HepG2 (cell line): ENCODE results near the gene ARHGAP35. TPM values are rescaled to one million over a fixed set of nuclear protein-coding genes. Genes with fewer than 3 reads are reported as not detected.

Source experiments
- ATAC-seq: fragments of 200-7000 bp; cut with Tn5 transposase; 3 replicates; pipeline ENCODE4 v1.9.1; 2020; ENCODE audit warnings: mild to moderate bottlenecking, moderate library complexity
- BruUV-seq: library from RNA; stranded (reverse); fragments of 400-500 nt; replicated peaks from 2 replicates; lab custom pipeline; 2021; lab: Mats Ljungman, UMichigan
- CTCF ChIA-PET: fragments of 300-600 bp; formaldehyde crosslinking; extraction: SDS; loops from one replicate; lab custom pipeline; 2021; ENCODE audit warnings: low total read pairs, inconsistent platforms, low intra/inter-chr PET ratio; lab: Yijun Ruan, JAX
- POLR2A ChIA-PET: fragments of 350-600 bp; sonication (Branson Sonifier 250); formaldehyde crosslinking; loops from one replicate; lab custom pipeline; 2020; ENCODE audit warnings: antibody characterized with exemption, inconsistent platforms; lab: Yijun Ruan, JAX
- DNase-seq: peaks from one replicate; pipeline ENCODE4 v3.0.0-alpha.2; 2015; ENCODE audit warnings: low spot score
- FAIRE-seq: peaks from 3 replicates; lab custom pipeline; 2011; peaks lifted over from hg19 to GRCh38; lab: Jason Lieb, UNC
- H2AFZ ChIP-seq: one replicate; pipeline ENCODE4 v1.6.1; 2011; ENCODE audit warnings: low read length, inconsistent platforms
- H3K27ac ChIP-seq: fragments of 300-600 bp; 3 replicates; pipeline ENCODE4 v1.8.0; 2011; ENCODE audit warnings: mixed run types, mild to moderate bottlenecking, mixed read lengths, low read length, inconsistent platforms; ENCODE audit not compliant: insufficient read depth; ENCODE audit errors: extremely low read length
- H3K27me3 ChIP-seq, 2 experiments: fragments of 200-600 bp in 1 of 2; 2 replicates in 1 of 2; 3 replicates in 1 of 2; pipeline versions ENCODE4 v1.6.0 to v1.8.0; 2011; ENCODE audit warnings: low read length in 2 of 2, mild to moderate bottlenecking in 2 of 2, moderate library complexity in 2 of 2, inconsistent platforms in 1 of 2; ENCODE audit not compliant: insufficient read depth in 2 of 2, control insufficient read depth in 1 of 2
- H3K36me3 ChIP-seq, 2 experiments: fragments of 200-600 bp in 1 of 2; replicated peaks in 1 of 2; 2 replicates in 1 of 2; 3 replicates in 1 of 2; pipeline versions ENCODE4 v1.5.1 to v1.8.0; 2011; ENCODE audit warnings: low read length in 2 of 2, inconsistent platforms in 1 of 2; ENCODE audit not compliant: insufficient read depth in 2 of 2, control insufficient read depth in 1 of 2
- H3K4me1 ChIP-seq: 2 replicates; pipeline ENCODE4 v1.5.1; 2012; ENCODE audit warnings: low read length, inconsistent platforms; ENCODE audit not compliant: insufficient read depth
- H3K4me2 ChIP-seq: 2 replicates; pipeline ENCODE4 v1.6.0; 2011; ENCODE audit warnings: low read depth, low read length, inconsistent platforms
- H3K4me3 ChIP-seq, 3 experiments: fragments of 200-600 bp in 1 of 3; sonication (generic), shearing (Covaris generic) in 1 of 3; replicated peaks in 1 of 3; 2 replicates each; pipeline ENCODE4 v1.5.1; 2011 to 2016; ENCODE audit warnings: low read length in 3 of 3, inconsistent platforms in 2 of 3, low read depth in 2 of 3, mild to moderate bottlenecking in 2 of 3, control low read depth in 1 of 3, mixed read lengths in 1 of 3; ENCODE audit not compliant: insufficient read depth in 1 of 3
- H3K79me2 ChIP-seq: one replicate; pipeline ENCODE4 v1.6.1; 2011; ENCODE audit warnings: low read length, inconsistent platforms; ENCODE audit not compliant: insufficient read depth
- H3K9ac ChIP-seq: 2 replicates; pipeline ENCODE4 v1.6.0; 2011; ENCODE audit warnings: mild to moderate bottlenecking, low read depth, low read length, inconsistent platforms; ENCODE audit not compliant: insufficient read depth
- H3K9me3 ChIP-seq: 2 replicates; pipeline ENCODE4 v1.5.1; 2012; ENCODE audit warnings: mild to moderate bottlenecking, low read length
- H4K20me1 ChIP-seq: 2 replicates; pipeline ENCODE4 v1.6.0; 2011; ENCODE audit warnings: inconsistent platforms, mild to moderate bottlenecking, low read length, moderate library complexity; ENCODE audit not compliant: insufficient read depth
- AKAP8 ChIP-seq: sonication (generic); formaldehyde crosslinking; IDR thresholded peaks from 2 replicates; pipeline ENCODE4 v1.5.1; 2020; ENCODE audit warnings: mild to moderate bottlenecking, missing genetic modification reagents
- DR1 ChIP-seq: sonication (generic); formaldehyde crosslinking; IDR thresholded peaks from 2 replicates; pipeline ENCODE4 v1.8.0; 2021; ENCODE audit warnings: mild to moderate bottlenecking, missing genetic modification reagents, inconsistent platforms
- ETV6 ChIP-seq: sonication (generic); formaldehyde crosslinking; conservative IDR thresholded peaks from 2 replicates; pipeline ENCODE4 v1.4.0; 2020; ENCODE audit warnings: missing genetic modification reagents
- FOXC1 ChIP-seq: sonication (generic); formaldehyde crosslinking; IDR thresholded peaks from 2 replicates; pipeline ENCODE4 v1.8.0; 2022; ENCODE audit warnings: mild to moderate bottlenecking, missing genetic modification reagents, borderline replicate concordance
- KAT7 ChIP-seq: IDR thresholded peaks from 2 replicates; pipeline ENCODE4 v1.6.1; 2018; ENCODE audit warnings: borderline replicate concordance, missing compliant biosample characterization
- KDM1A ChIP-seq: IDR thresholded peaks from 2 replicates; pipeline ENCODE4 v1.6.1; 2016; ENCODE audit warnings: missing compliant biosample characterization
- MAZ ChIP-seq, 2 experiments: sonication (generic) in 1 of 2; formaldehyde crosslinking in 1 of 2; IDR thresholded peaks; 2 replicates each; pipeline versions ENCODE4 v1.5.0 to v1.6.1; 2012 to 2020; ENCODE audit warnings: low read depth in 2 of 2, mild to moderate bottlenecking in 2 of 2, borderline replicate concordance in 1 of 2, improper control_type of control experiment in 1 of 2, low read length in 1 of 2, missing genetic modification reagents in 1 of 2, moderate library complexity in 1 of 2
- MXD1 ChIP-seq: sonication (generic); formaldehyde crosslinking; IDR thresholded peaks from 2 replicates; pipeline ENCODE4 v1.4.0; 2020; ENCODE audit warnings: mild to moderate bottlenecking, missing genetic modification reagents
- MXD3 ChIP-seq: IDR thresholded peaks from 2 replicates; pipeline ENCODE4 v1.6.1; 2016; ENCODE audit warnings: mild to moderate bottlenecking, missing biosample characterization, missing genetic modification reagents
- PAX8 ChIP-seq: sonication (generic); formaldehyde crosslinking; IDR thresholded peaks from 2 replicates; pipeline ENCODE4 v1.8.0; 2022; ENCODE audit warnings: mild to moderate bottlenecking, missing genetic modification reagents, borderline replicate concordance
- PREB ChIP-seq: sonication (generic); formaldehyde crosslinking; IDR thresholded peaks from 2 replicates; pipeline ENCODE4 v1.4.0; 2020; ENCODE audit warnings: missing genetic modification reagents
- SPEN ChIP-seq: sonication (generic); formaldehyde crosslinking; IDR thresholded peaks from 2 replicates; pipeline ENCODE4 v1.5.1; 2020; ENCODE audit warnings: low read depth, mild to moderate bottlenecking, missing genetic modification reagents
- THAP8 ChIP-seq: sonication (generic); formaldehyde crosslinking; IDR thresholded peaks from 2 replicates; pipeline ENCODE4 v1.5.1; 2020; ENCODE audit warnings: missing genetic modification reagents, mild to moderate bottlenecking, borderline replicate concordance
- TMF1 ChIP-seq: sonication (generic); formaldehyde crosslinking; IDR thresholded peaks from 2 replicates; pipeline ENCODE4 v1.8.1; 2022; ENCODE audit warnings: low read depth, missing genetic modification reagents
- ZBTB21 ChIP-seq: sonication (generic); formaldehyde crosslinking; IDR thresholded peaks from 2 replicates; pipeline ENCODE4 v1.4.0; 2020; ENCODE audit warnings: missing genetic modification reagents
- ZNF350 ChIP-seq: sonication (generic); formaldehyde crosslinking; IDR thresholded peaks from 2 replicates; pipeline ENCODE4 v1.4.0; 2020; ENCODE audit warnings: mild to moderate bottlenecking, low read depth, missing genetic modification reagents, borderline replicate concordance
- ZNF564 ChIP-seq: sonication (generic); formaldehyde crosslinking; IDR thresholded peaks from 2 replicates; pipeline ENCODE4 v1.8.1; 2023; ENCODE audit warnings: mild to moderate bottlenecking, missing genetic modification reagents
- ZNF841 ChIP-seq: sonication (generic); formaldehyde crosslinking; IDR thresholded peaks from 2 replicates; pipeline ENCODE4 v1.8.1; 2023; ENCODE audit warnings: missing genetic modification reagents, borderline replicate concordance
- WGBS: methylation state at CpG from one replicate; pipeline ENCODE4 v1.1.6; 2017; ENCODE audit warnings: low lambda C conversion rate; 5-methylcytosine and 5-hydroxymethylcytosine counted together
- in situ Hi-C: cut with HindIII; loops from 2 replicates; pipeline ENCODE4 v1.10.0; 2017; ENCODE audit warnings: low pct_unique_long_range_greater_than_20kb; ENCODE audit not compliant: extremely low pct_ligation_motif_present
- intact Hi-C: fragments of 100-400 bp; cut with micrococcal nuclease; formaldehyde crosslinking; loops from one replicate; pipeline ENCODE4 v1.10.0; 2022; ENCODE audit not compliant: unreplicated experiment
- polyA plus RNA-seq, 8 experiments: library from polyadenylated mRNA; depleted of rRNA in 3 of 8; stranded (reverse) in 7 of 8; unstranded in 1 of 8; fragments of >200 nt; fragmentation: Illumina TruSeq in 4 of 8; extraction: Trizol in 4 of 8; gene quantifications; 2 replicates each; pipeline versions ENCODE4 v1.2.1 to v1.2.3, GENCODE V29; 2011 to 2016; ENCODE audit warnings: low read depth in 4 of 8, missing spikeins in 1 of 8, mixed read lengths in 1 of 8; ENCODE audit not compliant: insufficient read depth in 1 of 8
- total RNA-seq, 5 experiments: library from RNA; depleted of rRNA; stranded (reverse); fragments of >200 nt; fragmentation: Illumina TruSeq; extraction: Trizol; gene quantifications; 2 replicates each; pipeline ENCODE4 v1.2.3, GENCODE V29; 2016; ENCODE audit warnings: low read depth in 1 of 5

The ARHGAP35 gene
- total and polyA plus RNA-seq, 2 of the 13 experiments (the other 11 are each of a cell fraction or from before 2014, with no cell fraction given): 30.1 to 30.2 TPM

GRCh38 chr19:46850228-46851203 lies 10.3 kb upstream of the ARHGAP35 start, which contains the start of gene AP2S1:
AP2S1 (minus strand) TSS chr19:46850846; CDS start chr19:46850766, 80 bp downstream.
- Histone ChIP-seq H2AFZ (no peak within 1 kb of the TSS), H3K4me3 (peak within 1 kb of the TSS; percentile 73 to 88 (median 85)), H3K9ac (peak within 1 kb of the TSS; percentile 86), H3K36me3 (peaks cover 0 to 8% of the 10 kb centered on the region in 2 experiments; a peak in 2 of 5 replicates), H3K27me3 (no peaks in the 10 kb centered on the region; a peak in 1 of 5 replicates), H3K4me1 (peaks cover 50% of the 10 kb centered on the region), H4K20me1 (no peaks in the 10 kb centered on the region), H3K9me3 (no peaks in the 10 kb centered on the region), H3K4me2 (peak within 1 kb of the TSS; percentile 96), H3K79me2 (peaks cover 13% of the 10 kb centered on the region), H3K27ac (peak within 1 kb of the TSS; percentile 81)
- ChIA-PET CTCF (no interaction called here), POLR2A (interaction anchor here (0.7 to 1.4 kb wide), 7 partner anchors 10 to 263 kb away, joined by 3 to 6 read pairs (median 4); partner anchors contain the start of genes ARHGAP35, SLC1A5 and ZC3H4)
- WGBS: under 1% methylated on average over 32 of the region's 53 CpGs
- intact Hi-C loops (no loop called here), in situ Hi-C loops (no loop called here)
- DNase-seq (peak; percentile 99), FAIRE-seq (peak; percentile 99), ATAC-seq (peak; percentile 94)
- no TSS peak for BruUV-seq
- TF ChIP-seq AKAP8 (CRISPR knock-in tag) (0 out of 2 replicates have a peak, but pooled peaks have one; percentile 49), ZNF350 (CRISPR knock-in tag) (peak; percentile 62; the same call in 1 of the 2 replicates), PAX8 (CRISPR knock-in tag) (no peak), TMF1 (CRISPR knock-in tag) (no peak), KDM1A (CRISPR knock-in tag) (no peak), MAZ (IDR thresholded peaks at IDR 0.05; ENCODE audit: borderline replicate concordance, low read depth, low read length) (peak; percentile 59; the same call in 1 of the 2 replicates), MAZ (CRISPR knock-in tag; IDR thresholded peaks at IDR 0.05; ENCODE audit: low read depth) (peak; percentile 42; the same call in 1 of the 2 replicates), ZNF841 (no peak), ZNF564 (CRISPR knock-in tag) (peak; percentile 71), FOXC1 (CRISPR knock-in tag) (peak; percentile 68), MXD1 (CRISPR knock-in tag) (no peak), THAP8 (CRISPR knock-in tag) (no peak), PREB (CRISPR knock-in tag) (no peak), SPEN (CRISPR knock-in tag) (peak; percentile 86), KAT7 (CRISPR knock-in tag) (no peak), DR1 (peak; percentile 64; the same call in 1 of the 2 replicates), MXD3 (CRISPR knock-in tag) (peak; percentile 79), ETV6 (CRISPR knock-in tag) (no peak), ZBTB21 (no peak)
